ENCODE measurements around the gene MSRB2.
"Not testable (repeated sequence)": the region's sequence is repeated elsewhere in the genome, so short reads cannot be mapped to it uniquely, and the experiment has no call there.

MSRB2 gene

GRCh38 chr10:23095404-23095965 is at the start of gene MSRB2:
Gene MSRB2 (plus strand): TSS chr10:23095579. CDS start chr10:23095609, 30 bp downstream.
- DNase-seq (ENCODE audit: low read depth), result peak; percentile 97

- DNase-seq (ENCODE audit: low read depth), result no peak
Measured at GRCh38 chr10:23046027-23046426, 49.4 kb upstream of the MSRB2 start.

- DNase-seq (ENCODE audit: low read depth), result no peak
Measured at GRCh38 chr10:23047201-23048050, 48.0 kb upstream of the MSRB2 start.

- DNase-seq (ENCODE audit: low read depth), result no peak
Measured at GRCh38 chr10:23048191-23048590, 47.2 kb upstream of the MSRB2 start.

- DNase-seq (ENCODE audit: low read depth), result no peak
Measured at GRCh38 chr10:23051278-23051677, 44.1 kb upstream of the MSRB2 start.

- no peak for DNase-seq (ENCODE audit: low read depth)
Measured at GRCh38 chr10:23051855-23052331, 43.5 kb upstream of the MSRB2 start.

- no peak for DNase-seq (ENCODE audit: low read depth)
Measured at GRCh38 chr10:23053036-23053435, 42.3 kb upstream of the MSRB2 start.

GRCh38 chr10:23055424-23056185 is 39.8 kb upstream of the MSRB2 start:
- DNase-seq (ENCODE audit: low read depth), result no peak

GRCh38 chr10:23056186-23056579 is 39.2 kb upstream of the MSRB2 start:
- no peak for DNase-seq (ENCODE audit: low read depth)

GRCh38 chr10:23058366-23058765 is 37.0 kb upstream of the MSRB2 start:
- DNase-seq (ENCODE audit: low read depth), result no peak

- DNase-seq (ENCODE audit: low read depth), result no peak
Measured at GRCh38 chr10:23060918-23061317, 34.5 kb upstream of the MSRB2 start.

GRCh38 chr10:23063045-23063972 is 32.1 kb upstream of the MSRB2 start:
- peak; percentile 23 for DNase-seq (ENCODE audit: low read depth)

GRCh38 chr10:23063973-23064812 is 31.2 kb upstream of the MSRB2 start:
- no peak for DNase-seq (ENCODE audit: low read depth)

- not testable (repeated sequence) for DNase-seq (ENCODE audit: low read depth)
Measured at GRCh38 chr10:23064813-23065114, 30.6 kb upstream of the MSRB2 start.

- DNase-seq (ENCODE audit: low read depth), result peak; percentile 79
Measured at GRCh38 chr10:23065181-23065948, 30.0 kb upstream of the MSRB2 start.

GRCh38 chr10:23067337-23067736 is 28.0 kb upstream of the MSRB2 start:
- DNase-seq (ENCODE audit: low read depth), result no peak

- peak; percentile 67 for DNase-seq (ENCODE audit: low read depth)
Measured at GRCh38 chr10:23067939-23068775, 27.2 kb upstream of the MSRB2 start.

- no peak for DNase-seq (ENCODE audit: low read depth)
Measured at GRCh38 chr10:23069019-23069815, 26.2 kb upstream of the MSRB2 start.
